Neuron (in vitro differentiated cells): ENCODE data around the gene CCNO.

Source experiments
- H2AFZ ChIP-seq: one replicate; pipeline ENCODE4 v1.6.1; 2013; ENCODE audit warnings: low read depth, mild to moderate bottlenecking, inconsistent platforms, low read length, moderate library complexity
- H3K27me3 ChIP-seq: one replicate; pipeline ENCODE4 v1.6.1; 2013; ENCODE audit warnings: low read length; ENCODE audit not compliant: insufficient read depth
- H3K36me3 ChIP-seq: one replicate; pipeline ENCODE4 v1.6.1; 2013; ENCODE audit warnings: low read length; ENCODE audit not compliant: insufficient read depth
- H3K4me1 ChIP-seq: one replicate; pipeline ENCODE4 v1.6.1; 2013; ENCODE audit warnings: low read length; ENCODE audit not compliant: insufficient read depth
- H3K4me3 ChIP-seq: 2 replicates; pipeline ENCODE4 v1.5.1; 2013; ENCODE audit warnings: mild to moderate bottlenecking, low read length, moderate library complexity
- H3K9me3 ChIP-seq: one replicate; pipeline ENCODE4 v1.6.1; 2013; ENCODE audit warnings: low read length

Gene CCNO, protein sequence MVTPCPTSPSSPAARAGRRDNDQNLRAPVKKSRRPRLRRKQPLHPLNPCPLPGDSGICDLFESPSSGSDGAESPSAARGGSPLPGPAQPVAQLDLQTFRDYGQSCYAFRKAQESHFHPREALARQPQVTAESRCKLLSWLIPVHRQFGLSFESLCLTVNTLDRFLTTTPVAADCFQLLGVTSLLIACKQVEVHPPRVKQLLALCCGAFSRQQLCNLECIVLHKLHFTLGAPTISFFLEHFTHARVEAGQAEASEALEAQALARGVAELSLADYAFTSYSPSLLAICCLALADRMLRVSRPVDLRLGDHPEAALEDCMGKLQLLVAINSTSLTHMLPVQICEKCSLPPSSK

DNA sequence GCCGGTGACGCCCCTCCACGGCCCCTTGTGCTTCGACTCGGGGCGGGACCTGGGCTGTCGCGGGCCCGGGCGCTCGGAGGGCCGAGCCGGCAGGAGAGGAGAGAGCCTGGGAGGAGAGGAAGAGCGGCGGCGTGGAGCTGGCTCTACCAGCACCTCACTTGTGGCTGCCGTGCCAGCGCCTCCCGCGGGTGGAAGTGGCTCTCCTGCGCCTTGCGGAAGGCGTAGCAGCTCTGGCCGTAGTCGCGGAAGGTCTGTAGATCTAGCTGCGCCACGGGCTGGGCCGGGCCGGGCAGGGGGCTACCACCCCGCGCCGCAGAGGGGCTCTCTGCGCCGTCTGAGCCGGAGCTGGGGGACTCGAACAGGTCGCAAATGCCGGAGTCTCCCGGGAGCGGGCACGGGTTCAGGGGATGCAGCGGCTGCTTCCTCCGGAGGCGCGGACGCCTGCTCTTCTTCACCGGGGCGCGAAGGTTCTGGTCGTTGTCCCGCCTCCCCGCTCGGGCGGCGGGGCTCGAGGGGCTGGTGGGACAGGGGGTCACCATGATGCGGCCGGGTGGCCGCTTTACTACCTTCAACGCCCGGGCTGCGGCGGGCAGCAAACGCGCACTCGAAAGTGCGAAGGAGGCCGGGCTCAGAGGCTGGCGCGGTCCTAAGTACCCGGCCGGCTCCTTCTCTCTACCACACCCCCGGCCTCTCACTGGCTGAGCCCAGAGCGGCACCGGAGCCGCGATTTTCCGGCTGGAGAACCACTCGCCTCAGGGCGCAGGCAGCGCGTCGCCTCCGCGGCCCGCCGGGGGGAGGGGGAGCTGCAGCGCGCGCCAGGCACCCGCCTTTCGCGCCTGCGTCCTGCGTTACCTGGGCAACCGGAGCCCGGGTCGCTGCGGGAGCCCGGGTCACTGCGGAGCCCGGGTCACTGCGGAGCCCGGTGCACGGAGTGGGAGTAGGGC lies at the start of gene CCNO:
CCNO (minus strand) TSS at position 624 of the 944 bp plus-strand sequence; CDS start at position 539, 85 bp downstream.
- H3K27me3 ChIP-seq = peaks cover 67% of the 10 kb centered on the region
- H3K9me3 ChIP-seq = no peaks in the 10 kb centered on the region
- H3K36me3 ChIP-seq = no peaks in the 10 kb centered on the region
- peaks cover 30% of the 10 kb centered on the region for H3K4me1 ChIP-seq
- peak within 1 kb of the TSS; percentile 56 for H3K4me3 ChIP-seq
- H2AFZ ChIP-seq = peak within 1 kb of the TSS; percentile 98

DNA sequence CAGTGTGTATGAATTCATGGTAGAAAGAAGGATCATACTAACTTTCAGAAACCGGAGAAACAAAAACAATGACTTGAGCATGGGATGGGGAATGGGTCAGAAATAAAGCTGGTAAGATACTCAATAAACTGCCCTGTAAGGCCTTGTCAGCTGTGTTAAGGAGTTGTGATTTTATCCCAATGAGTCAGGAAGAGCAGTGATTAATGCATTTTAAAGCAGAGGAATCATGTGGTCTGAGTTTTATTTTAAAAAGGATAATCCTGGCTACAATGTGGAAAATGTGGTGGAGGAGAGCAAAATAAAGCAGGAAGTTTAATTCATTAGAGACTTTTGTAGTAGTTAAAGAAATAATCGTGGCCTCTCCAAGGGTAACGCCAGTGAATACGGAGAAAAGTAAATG lies 45.4 kb upstream of the CCNO start:
- no peaks in the 10 kb centered on the region for H3K27me3 ChIP-seq
- H2AFZ ChIP-seq = no peak overlapping the region
- H3K4me1 ChIP-seq = no peaks in the 10 kb centered on the region
- no peak overlapping the region for H3K4me3 ChIP-seq
- peaks cover 72% of the 10 kb centered on the region for H3K36me3 ChIP-seq
- H3K9me3 ChIP-seq = no peaks in the 10 kb centered on the region

DNA sequence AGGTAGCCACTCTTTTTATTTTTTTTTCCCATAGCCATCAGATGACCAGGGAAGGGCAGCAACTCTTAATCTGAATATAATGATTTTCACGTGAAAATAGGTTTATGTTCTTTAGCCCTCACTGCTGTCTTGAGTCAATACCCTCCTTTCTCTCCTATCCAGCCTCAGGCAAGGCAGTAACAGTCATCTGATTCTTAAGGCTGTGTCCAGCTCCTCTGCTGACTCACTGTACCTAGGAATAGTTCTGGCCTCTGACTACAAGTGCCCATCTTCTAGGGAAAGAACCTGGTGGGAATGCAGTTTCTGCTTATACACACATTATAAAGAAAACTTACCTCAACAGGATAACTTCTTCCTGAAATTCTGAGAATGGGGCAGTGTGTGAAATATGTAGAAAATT lies 43.4 kb upstream of the CCNO start:
- Histone ChIP-seq H3K4me1 (no peaks in the 10 kb centered on the region), H3K36me3 (peaks cover 67% of the 10 kb centered on the region)

DNA sequence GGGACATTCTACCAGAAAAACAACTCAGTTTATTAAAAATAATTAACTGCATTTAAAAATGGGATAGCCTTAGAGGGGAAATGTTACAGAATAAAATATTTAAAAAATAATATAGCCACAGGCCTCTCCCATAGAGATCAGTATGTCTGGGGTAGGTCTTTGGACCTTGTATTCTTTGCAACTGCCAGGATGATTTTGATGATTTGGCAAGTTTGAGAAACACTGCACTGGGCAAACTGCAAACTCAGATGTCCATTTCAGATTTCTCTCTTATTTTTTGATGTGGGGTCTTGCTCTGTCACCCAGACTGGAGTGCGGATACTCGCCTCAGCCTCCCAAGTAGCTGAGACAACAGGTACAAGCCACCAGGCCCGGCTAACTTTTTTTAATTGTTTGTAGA lies 24.9 kb upstream of the CCNO start:
- no peak overlapping the region for H2AFZ ChIP-seq
- no peaks in the 10 kb centered on the region for H3K9me3 ChIP-seq
- no peak overlapping the region for H3K4me3 ChIP-seq
- H3K27me3 ChIP-seq = no peaks in the 10 kb centered on the region
- peaks cover 59% of the 10 kb centered on the region for H3K36me3 ChIP-seq
- H3K4me1 ChIP-seq = no peaks in the 10 kb centered on the region

More for the DNA sequence above, 43.4 kb upstream of the CCNO start:
- Histone ChIP-seq H2AFZ (no peak overlapping the region), H3K27me3 (no peaks in the 10 kb centered on the region), H3K9me3 (no peaks in the 10 kb centered on the region), H3K4me3 (no peak overlapping the region)

DNA sequence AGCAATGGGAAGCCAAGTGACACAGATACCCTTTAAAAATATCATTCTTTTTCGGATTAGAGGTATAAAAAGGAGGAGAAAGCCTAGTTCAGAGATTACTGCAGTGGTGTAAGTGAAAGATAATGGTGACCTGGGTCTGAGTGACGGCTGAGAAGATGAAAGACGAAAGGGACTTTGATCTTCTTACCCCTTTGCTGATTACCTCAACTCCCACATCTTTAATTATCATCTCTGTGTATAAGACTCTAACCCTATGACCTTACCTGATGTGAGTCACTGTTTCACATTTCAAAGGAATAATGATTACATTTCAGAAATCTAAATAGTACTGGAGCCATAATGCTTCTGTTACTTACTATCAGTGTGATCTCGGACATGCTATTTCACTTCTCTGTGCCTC lies 21.4 kb upstream of the CCNO start:
- Histone ChIP-seq H3K36me3 (peaks cover 40% of the 10 kb centered on the region), H3K4me3 (no peak overlapping the region)

DNA sequence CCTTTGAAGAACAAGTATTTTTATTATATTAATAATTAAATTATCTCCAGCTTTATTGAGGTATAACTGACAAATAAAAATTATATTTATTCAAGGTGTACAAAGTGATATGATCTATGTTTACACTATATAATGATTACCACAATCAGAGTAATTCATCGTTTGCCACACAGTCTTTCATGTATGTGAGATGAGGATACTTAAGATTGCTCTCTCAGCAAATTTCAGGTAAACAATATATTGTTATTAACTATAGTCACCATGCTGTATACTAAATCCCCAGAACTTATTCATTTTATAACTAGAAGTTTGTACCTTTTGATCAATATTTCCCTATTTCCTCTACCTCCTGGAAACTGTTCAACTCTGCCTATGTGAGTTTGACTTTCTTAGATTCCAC lies 16.7 kb upstream of the CCNO start:
- H3K27me3 ChIP-seq = peaks cover 3% of the 10 kb centered on the region
- H3K4me1 ChIP-seq = no peaks in the 10 kb centered on the region
- no peaks in the 10 kb centered on the region for H3K9me3 ChIP-seq
- H3K36me3 ChIP-seq = peaks cover 6% of the 10 kb centered on the region
- H3K4me3 ChIP-seq = no peak overlapping the region
- no peak overlapping the region for H2AFZ ChIP-seq

More for the DNA sequence above, 21.4 kb upstream of the CCNO start:
- Histone ChIP-seq H3K9me3 (no peaks in the 10 kb centered on the region), H3K27me3 (no peaks in the 10 kb centered on the region), H3K4me1 (no peaks in the 10 kb centered on the region), H2AFZ (no peak overlapping the region)

DNA sequence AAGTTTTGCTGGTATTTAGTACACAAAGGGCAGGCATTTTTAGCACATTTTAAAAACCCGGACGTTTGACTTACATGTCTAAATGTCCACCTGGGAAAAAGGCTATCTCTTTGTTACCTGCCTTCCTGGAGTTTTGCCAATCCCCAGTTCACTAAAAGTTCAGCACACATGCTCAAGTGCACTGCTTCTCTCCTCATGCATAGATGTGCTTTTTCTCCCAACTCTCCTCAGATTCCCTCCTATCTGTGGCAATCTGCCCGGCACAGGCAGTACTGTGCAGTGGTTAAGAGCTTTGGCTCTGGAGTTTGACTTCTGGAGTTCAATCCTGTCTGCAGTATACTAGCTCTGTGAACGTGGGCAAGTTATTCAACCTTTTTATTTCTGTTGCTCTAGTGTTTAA lies 8.3 kb upstream of the CCNO start:
- Histone ChIP-seq H3K27me3 (peaks cover 21% of the 10 kb centered on the region), H3K36me3 (no peaks in the 10 kb centered on the region), H2AFZ (no peak overlapping the region), H3K9me3 (no peaks in the 10 kb centered on the region), H3K4me3 (no peak overlapping the region), H3K4me1 (no peaks in the 10 kb centered on the region)

DNA sequence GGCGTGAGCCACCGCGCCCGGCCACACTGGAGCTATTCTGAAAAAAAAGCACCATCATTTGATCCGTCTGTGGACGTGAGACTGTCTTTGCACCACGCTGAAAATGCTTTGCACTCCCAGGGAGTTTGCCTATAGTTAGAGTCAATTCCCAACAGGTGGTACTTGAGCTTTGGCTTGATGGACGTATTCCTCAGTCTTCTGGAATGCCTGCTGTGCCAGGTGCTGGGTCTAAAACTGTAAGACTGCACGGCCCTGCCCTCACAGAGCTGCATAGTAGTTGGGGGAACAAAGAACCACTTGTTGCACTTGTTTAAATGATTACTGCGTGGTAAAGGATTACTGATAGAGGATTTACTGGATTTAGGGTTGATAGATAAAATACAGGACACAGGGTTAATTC lies 3.4 kb upstream of the CCNO start:
- Histone ChIP-seq H3K27me3 (peaks cover 46% of the 10 kb centered on the region), H3K9me3 (no peaks in the 10 kb centered on the region), H2AFZ (no peak overlapping the region), H3K36me3 (no peaks in the 10 kb centered on the region), H3K4me3 (no peak overlapping the region), H3K4me1 (peaks cover 20% of the 10 kb centered on the region)

DNA sequence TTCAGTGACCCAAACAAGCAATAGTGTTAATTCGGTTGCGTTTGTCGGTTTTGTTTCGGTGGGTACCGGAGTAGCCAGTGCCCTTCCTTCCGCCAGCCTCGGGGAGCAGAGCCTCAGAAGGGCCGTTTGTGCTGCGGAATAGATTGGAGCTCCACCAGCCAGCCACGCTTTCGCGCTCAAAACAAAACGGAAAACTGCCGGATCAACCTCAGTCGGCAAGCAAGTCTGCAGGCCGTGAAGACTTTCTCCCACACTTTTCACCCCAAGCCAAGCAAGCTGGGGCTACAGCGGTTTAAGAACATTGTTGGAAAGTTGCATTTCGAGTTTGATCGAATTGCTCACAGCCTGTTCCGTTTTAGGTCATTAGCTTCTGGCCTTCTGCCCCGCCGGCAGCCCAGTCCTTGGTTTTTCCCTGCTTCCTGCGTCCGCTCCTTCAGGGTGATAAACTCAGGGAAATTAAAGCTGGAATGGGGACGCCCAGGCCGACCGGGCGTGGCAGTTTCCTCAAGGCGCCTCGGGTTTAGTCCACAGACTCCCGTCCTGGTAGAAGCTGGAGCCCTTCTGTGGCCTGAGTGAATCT lies 803 bp upstream of the CCNO start:
- Histone ChIP-seq H3K9me3 (no peaks in the 10 kb centered on the region), H3K27me3 (peaks cover 60% of the 10 kb centered on the region), H2AFZ (peak overlapping the region; percentile 98), H3K36me3 (no peaks in the 10 kb centered on the region), H3K4me1 (peaks cover 30% of the 10 kb centered on the region), H3K4me3 (peak overlapping the region; percentile 56)

DNA sequence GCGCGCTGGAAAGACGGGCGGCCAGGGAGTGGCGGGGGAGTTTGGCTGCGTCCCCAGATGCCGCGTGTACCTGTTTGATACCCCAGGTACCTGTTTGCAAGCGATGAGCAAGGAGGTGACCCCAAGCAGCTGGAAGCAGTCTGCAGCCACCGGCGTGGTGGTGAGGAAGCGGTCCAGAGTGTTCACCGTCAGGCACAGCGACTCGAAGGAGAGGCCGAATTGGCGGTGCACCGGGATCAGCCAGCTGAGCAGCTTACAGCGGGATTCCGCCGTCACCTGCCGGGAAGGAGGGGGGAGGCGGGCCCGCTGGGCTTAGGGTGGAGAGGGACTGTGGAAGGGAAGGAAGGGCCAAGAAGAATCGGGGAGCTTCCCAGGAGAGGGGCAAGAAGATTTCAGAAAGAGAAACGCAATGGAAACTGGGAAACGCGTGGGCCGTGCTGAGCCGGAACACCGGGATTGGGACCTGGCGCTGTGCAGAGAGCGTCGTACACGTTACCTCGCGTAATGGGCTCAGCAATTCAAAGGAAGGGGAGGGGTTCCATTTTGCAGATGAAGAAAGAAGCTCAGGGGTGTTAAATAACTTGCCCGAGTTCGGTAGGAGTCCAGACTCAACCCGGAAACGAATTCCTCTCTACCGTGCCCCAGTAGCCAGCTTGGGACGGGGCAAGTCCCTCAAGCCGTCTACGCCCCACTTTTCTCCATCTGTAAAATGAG lies 980 bp downstream of the CCNO start:
- H3K27me3 ChIP-seq = peaks cover 73% of the 10 kb centered on the region
- H2AFZ ChIP-seq = peak overlapping the region; percentile 98
- H3K4me3 ChIP-seq = peak overlapping the region; percentile 56
- no peaks in the 10 kb centered on the region for H3K9me3 ChIP-seq
- peaks cover 35% of the 10 kb centered on the region for H3K4me1 ChIP-seq
- H3K36me3 ChIP-seq = no peaks in the 10 kb centered on the region

DNA sequence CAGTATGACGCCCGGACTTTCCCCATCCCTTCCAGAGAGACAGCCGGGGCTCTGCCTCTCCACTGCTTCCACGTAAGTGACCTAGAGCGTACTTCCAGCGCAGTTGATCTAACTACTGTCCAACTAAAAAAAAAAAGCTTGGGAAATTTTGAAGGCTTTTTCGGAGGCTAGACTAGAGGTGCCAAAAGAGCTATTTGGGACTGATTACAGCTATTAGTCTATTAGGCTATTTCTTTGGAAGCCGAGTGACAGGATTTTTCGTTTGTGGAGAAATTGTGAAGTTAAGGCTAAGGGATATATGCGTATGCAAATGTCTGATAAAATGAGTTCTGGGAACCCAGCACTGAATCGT lies 1.5 kb downstream of the CCNO start:
- Histone ChIP-seq H3K36me3 (no peaks in the 10 kb centered on the region), H2AFZ (peak overlapping the region; percentile 98), H3K27me3 (peaks cover 76% of the 10 kb centered on the region), H3K9me3 (no peaks in the 10 kb centered on the region), H3K4me1 (peaks cover 36% of the 10 kb centered on the region), H3K4me3 (peak overlapping the region; percentile 0)

DNA sequence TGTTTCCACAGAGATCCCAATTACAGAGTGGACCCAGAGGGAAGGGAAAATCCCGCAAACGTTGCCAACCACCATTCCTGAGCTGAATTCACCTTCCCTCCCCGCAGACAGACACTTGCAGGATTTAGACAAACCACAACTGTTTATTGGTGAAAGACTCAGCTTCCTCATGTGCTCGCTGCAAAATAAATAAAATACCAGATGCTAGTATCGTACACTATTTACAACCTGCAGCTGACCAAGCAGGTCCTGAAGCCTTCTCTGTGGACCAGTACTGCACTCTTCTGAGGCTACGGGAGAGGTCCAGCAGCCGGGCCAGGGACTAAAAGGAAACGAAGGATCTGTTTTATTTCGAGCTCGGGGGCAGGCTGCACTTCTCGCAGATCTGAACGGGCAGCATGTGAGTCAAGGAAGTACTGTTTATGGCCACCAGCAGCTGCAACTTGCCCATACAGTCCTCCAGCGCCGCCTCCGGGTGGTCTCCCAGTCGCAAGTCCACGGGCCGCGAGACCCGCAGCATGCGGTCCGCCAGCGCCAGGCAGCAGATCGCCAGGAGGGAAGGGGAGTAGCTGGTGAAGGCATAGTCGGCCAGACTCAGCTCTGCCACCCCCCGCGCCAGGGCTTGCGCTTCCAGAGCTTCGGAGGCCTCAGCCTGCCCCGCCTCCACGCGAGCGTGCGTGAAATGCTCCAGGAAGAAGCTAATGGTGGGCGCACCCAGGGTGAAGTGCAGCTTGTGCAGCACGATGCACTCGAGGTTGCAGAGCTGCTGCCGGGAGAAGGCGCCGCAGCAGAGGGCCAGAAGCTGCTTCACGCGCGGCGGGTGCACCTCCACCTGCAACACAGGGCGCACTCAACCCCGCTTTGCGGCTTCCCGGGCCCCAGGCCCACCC lies 2.1 kb downstream of the CCNO start:
- peak overlapping the region; percentile 98 for H2AFZ ChIP-seq
- H3K9me3 ChIP-seq = no peaks in the 10 kb centered on the region
- H3K36me3 ChIP-seq = no peaks in the 10 kb centered on the region
- H3K4me1 ChIP-seq = peaks cover 36% of the 10 kb centered on the region
- H3K27me3 ChIP-seq = peaks cover 78% of the 10 kb centered on the region
- H3K4me3 ChIP-seq = peak overlapping the region; percentile 4
